ENCODE measurements around the gene STK25.

Gene STK25

DNA sequence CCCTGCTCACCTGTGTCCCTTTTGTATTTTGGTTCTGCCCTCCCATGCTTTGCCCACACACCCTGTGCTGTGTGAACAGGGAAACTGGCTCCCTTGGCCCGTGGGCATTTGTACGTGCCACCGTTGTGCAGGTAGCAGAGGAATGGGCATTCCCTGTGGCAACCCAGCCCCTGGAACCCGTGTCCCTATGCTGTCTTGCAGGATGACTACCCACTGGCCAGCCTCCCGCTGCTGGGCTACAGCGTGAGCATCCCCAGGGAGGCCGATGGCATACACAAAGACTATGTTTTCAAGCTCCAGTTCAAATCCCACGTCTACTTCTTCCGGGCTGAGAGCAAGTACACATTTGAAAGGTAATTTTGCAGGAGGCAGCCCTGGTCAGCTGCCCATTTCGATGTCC is 15.3 kb downstream of the STK25 start:
- DNase-seq (ENCODE audit: low spot score) = no peak

DNA sequence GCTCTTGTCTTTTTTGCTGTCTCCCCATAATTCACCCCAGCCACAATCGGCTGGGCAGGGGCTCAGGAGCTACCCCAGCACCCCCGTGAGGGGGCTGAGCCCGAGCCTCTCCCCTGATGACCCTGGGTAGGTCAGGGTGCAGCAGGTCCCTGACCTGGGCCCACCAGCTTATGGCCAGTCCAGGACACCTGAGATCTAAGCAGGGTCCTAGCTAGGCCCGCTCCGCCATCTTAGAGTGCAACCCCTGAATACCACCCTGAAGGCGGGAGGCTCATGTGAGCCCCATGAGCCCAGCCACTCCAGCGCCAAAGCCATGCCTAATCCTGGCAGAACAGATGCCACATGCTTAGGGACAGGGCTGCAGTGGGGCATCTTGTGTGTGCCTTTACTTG is 16.2 kb downstream of the STK25 start:
- no peak for DNase-seq (ENCODE audit: low spot score)

DNA sequence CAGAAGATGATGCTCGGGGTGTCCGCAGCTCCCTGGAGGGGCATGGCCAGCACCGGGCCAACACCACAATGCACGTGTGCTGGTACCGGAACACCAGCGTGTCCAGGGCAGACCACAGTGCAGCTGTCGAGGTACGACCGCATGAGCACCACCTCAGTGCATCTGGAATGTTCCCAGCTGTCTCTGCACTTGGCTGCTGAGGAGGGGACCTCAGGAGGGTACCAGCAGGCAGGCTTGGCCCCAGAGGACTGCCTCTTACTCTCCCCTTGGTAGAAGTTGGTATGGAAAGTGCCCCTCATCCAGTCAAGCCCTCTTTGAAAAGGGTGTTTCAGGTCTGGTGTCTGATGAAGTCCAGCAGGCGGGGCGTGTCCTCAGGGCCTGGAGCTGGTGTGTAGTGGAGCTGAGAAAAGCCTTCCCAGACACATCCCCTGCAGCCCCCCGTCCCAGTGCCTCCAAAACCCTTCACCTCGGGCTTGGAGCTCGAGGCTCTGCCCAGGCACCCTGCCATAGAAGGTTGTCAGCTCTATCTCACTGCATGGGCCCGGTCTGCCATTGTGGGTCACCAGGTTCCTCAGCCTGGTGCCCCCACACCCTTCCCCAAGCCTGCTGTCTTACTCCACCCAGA is 16.7 kb downstream of the STK25 start:
- DNase-seq (ENCODE audit: low spot score) = no peak

DNA sequence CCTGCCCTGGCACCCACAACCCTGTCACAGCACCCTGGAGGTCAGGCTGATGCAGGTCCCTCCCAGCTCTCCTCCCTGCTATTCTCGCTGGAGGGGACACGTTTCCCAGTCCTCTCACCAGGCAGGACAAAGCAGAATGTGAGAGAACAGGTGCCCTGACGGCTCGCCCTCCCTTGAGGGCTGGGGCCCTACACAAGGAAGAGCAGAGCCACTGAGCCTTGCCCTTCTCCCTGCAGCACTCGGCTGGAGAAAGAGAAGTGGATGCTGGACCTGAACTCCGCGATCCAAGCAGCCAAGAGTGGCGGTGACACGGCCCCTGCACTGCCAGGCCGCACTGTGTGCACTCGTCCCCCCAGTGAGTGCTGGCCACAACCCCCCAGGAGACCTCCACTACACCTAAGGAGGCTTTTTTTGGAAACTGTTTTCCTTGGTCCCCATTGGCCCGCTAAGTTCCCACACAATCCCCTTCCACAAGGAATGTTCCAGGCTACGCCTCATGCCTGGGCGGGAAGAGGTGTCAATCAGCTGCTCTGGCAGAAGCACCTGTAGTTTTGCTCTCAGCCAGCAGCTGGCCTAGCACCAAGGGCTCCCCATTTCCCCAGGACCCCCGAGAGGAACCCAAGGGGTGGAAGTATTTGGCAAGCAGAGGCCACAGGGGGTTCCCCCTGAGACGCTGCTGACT is 17.4 kb downstream of the STK25 start:
- DNase-seq (ENCODE audit: low spot score) = no peak

DNA sequence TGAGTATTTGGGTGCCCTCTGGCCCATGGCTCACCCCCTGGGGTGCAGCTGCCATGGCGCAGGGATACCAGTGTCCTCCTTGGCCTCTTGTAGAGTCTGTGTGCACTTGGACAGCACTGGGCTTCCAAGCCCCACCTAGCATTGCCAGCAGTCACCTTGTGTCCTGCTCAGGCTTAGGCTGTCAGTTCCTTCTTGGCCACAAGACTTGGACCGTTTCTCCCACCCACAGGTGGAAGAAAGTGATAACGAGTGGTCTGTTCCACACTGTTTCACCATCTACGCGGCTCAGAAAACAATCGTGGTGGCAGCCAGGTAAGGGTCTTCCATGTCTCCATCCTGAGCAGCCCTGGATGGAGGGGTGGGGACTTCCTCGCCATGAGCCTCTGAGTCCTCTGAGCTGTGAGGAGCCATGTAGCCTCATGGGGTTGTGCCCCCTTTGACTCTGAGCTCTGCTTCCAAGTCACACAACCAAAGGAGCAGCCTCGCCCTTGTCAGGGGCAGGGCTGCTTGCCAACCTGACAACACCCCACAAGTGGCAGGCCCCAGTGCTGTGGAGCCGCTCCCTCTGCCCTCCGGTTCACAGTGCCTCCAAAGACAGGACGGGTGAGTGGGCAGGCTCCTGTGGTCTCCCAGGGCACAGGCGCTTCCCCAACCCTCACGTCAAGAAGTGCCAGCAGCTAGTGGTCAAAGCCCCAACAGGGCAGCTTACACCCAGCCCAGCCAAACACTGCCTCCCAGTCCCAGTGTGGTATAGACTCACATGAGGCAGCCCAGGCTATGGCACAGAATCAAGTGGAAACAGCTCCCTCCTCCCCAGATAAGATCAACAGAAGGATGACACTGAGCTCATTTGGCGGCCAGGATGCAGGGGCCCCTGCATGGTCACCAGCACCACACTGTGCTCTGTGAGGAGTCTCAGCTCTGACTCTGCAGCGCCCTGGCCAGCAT is 18.4 kb downstream of the STK25 start:
- DNase-seq (ENCODE audit: low spot score) = no peak

DNA sequence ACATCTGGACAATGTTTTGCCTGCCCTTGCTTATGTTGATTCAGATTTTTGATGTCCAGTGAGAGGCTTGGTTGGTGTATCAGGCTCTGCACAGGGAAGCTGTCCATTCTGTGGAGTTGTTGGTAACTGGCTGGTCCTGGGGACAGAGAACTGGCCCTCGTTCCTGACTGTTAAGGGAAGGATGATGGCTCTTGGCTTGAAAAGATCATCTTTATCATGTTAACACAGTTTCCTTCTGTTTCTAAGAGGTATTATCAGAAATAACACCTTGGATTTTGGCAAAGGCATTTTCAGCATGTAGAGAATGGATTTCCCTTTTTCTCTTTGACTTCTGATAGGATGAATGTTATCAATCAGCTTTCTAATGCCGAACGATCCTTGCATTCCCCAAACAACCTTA is 19.3 kb downstream of the STK25 start:
- no peak for DNase-seq (ENCODE audit: low spot score)

DNA sequence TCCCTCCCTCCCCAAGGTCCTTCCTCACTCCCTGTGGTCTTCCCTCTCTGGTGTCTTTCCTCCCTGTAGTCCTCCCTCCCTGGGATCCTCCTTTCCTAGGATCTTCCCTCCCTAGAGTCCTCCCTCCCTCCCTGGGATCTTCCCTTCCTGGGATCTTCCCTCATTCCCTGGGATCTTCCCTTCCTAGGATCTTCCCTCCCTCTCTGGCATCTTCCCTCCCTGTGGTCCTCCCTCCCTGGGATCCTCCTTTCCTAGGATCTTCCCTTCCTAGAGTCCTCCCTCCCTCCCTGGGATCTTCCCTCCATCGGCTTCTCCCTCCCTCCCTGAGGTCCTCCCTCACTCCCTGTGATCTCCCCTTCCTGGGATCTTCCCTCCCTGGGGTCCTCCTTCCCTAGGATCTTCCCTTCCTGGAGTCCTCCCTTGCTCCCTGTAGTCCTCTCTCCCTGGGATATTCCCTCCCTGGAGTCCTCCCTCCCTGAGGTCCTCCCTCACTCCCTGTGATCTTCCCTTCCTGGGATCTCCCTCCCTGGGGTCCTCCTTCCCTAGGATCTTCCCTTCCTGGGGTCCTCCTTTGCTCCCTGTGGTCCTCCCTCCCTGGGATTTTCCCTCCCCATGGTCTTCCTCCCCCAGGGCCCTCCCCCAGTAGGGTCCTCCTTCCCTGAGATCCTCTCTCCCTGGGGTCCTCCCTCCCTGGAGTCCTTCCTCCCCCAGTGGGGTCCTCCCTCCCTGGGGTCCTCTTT is 23.0 kb downstream of the STK25 start:
- no peak for DNase-seq (ENCODE audit: low spot score)

DNA sequence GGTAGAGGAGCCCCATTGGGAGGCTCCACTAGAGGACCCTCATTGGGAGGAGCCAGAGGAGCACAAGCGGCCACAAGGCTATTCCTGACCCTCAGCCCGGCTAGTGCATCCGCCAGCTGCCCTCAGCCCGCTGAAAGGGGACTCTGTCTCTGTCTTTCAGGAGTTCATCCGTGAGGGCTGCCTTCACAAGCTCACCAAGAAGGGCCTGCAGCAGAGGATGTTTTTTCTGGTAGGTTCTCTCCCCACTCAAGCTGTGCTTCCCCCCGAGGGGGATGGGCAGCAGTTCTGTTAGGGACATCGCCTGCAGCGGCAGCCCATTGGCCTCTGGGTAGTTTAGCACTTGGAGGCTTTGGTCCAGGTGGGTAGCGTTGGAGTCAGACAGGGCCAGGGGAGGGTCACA is 25.1 kb downstream of the STK25 start:
- DNase-seq (ENCODE audit: low spot score) = no peak

DNA sequence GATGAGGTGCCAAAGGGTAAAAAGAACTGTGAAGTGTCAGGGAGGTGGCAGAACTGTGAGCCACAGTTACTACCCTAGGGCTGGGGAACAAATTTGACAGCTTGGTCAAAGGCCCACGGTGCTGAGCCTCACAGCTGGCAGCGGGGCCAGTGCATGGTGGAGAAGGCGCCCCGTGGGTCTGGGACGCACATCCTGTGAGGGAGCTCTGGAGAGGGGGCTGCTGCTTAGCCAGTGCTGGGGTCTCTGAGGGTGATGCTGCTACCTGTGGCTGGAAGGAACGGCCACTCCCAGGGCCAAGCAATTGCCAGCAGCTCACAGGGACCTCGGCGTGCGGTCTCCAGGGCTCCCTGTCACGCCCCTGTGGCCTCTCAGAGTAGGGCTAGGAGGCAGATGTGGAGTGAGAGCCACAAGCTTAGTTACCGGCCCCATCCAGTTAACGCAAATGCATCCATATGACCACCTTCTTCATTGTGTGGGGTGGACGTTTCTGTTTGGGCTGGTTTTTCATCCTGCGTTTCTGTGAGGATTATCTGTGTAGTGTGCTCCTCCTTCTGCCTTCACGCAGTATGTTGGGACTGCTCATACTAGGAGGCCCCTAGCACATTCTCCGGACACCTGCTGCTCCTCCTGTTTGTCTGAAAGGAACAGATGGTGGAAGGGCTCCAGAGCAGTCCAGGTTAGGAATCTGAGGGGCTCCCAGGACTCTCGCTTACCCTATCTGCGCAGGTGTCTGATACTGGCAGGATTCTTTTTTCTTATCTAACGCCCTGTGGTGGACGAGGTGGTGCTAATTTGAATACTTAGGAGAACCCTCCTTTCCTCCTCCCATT is 26.0 kb downstream of the STK25 start:
- no peak for DNase-seq (ENCODE audit: low spot score)

DNA sequence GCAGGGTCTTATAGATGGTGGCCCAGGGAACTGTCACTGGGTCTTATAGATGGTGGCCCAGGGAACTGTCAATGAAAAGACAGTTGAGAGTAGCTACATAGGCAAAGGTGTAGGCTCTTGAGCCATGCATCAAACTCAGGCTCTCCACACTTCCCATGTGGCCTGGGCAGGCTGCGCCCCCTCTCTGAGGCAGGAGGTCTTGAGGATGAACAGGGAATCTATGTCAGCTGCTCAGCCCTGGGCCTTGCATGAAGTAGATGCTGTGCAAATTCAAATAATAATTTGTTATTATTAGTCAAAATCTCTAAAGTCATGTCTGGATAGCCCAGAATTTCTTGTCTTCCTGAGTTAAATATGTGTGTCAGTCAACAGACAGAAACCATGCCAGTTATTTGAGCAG is 26.7 kb downstream of the STK25 start:
- no peak for DNase-seq (ENCODE audit: low spot score)

DNA sequence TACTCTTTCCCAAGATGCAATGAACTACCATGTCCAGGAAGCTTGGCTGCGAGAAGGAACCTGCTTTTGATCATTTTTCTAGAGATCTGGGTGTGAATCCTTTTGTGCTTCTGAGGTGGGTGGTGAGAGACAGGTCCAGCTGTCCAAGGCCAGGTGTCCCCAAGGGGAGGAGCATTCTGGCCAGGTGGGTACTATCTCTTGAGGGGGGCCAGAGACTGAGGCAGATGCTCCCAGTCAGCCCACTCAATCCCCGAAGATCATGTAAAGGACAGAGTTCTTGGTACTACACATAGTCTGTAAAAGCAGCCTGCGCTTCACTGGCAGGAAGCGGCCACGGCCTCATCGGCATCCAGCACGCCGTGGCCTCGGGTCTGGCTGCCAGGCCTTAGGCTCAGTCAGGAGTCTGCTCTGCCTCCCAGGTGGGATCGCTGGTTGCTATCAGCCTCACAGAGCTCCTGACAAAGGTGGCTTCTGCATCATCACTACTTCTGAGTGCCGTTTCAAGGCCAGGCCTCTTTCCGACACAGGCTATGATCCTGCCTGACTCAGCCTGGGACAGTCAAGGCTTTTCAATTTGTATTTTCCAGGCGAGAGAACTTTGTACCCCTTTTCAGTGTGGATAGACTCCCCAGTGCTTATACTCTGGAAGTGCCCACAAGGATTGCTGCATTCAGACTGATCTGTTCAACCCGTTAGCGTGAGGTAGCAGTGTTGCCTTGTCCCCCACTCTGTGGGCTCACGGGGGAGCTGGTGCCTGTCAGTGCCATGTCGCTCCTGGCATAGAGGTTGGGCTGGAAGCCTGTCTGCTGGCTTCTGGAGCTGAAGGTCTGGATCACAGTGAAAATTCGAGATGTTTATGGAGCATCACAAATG is 29.1 kb downstream of the STK25 start:
- no peak for DNase-seq (ENCODE audit: low spot score)

DNA sequence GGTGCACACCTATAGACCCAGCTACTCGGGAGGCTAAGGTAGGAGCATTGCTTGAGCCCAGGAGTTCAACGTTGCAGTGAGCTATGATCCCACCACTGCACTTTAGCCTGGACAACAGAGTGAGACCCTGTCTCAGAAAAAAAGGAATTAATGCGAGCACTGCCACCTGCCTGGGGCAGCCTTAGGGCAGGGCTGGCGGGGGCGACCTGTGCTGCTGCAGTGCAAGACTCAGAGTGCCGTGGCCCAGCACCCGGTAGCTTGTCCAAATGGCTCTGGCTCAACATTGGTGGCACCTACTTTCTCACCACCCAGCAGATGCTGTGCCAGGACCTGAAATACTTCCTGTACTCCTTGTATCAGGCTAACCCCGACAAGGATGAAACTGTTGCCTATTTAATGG is 30.2 kb downstream of the STK25 start:
- DNase-seq (ENCODE audit: low spot score) = no peak

DNA sequence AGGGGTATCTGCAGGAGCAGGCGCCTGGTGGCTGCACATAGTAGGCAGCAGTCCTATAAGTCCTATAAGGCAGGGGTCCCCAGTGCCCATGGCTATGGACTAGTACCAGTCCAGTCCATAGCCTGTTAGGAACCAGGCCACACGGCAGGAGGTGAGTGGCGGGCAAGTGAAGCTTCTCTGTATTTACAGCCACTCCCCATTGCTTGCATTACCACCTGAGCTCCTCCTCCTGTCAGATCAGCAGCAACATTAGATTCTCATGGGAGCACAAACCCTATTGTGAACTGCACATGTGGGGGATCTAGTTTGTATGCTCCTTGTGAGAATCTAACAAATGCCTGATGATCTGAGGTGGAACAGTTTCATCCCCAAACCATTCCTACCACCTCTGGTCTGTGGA is 33.1 kb downstream of the STK25 start:
- DNase-seq (ENCODE audit: low spot score) = no peak

DNA sequence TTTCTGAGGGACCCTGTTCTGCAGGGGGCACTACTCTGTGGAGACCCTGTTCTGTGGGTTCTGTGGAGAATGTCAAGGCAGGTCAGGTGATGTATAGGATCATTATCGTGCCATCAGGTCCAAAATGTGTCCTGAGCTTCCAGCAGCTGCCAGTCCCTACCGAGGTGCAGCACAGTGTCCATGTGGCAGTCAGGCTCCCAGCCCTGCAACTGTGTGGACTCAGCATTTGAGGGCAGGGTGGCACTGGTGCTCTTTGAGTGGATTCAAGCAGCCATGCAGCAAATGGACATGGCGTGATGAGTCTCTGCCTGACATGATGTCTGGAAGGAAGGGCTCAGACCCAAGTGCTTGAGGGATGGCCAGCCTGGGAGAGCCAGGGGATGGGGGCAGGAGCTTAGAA is 35.0 kb downstream of the STK25 start:
- no peak for DNase-seq (ENCODE audit: low spot score)

DNA sequence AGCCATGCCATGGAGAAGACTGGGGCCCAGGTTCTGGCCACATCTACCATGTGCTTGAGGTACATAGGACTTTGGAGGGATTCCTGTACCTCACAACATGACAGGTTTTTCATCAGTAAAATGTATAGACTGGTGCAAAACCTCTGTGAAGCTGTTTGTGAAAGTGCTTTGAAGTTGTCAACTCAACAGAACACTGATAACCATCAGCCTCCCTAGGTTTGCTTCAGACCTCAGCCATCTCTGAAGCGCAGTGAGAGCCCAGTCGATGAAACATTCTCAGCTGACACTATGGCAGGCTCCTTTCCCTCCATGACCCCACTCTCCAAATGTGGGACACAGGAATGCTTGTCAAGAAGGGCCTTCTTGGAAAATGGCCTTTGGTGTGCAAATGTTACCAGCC is 38.6 kb downstream of the STK25 start:
- no peak for DNase-seq (ENCODE audit: low spot score)

DNA sequence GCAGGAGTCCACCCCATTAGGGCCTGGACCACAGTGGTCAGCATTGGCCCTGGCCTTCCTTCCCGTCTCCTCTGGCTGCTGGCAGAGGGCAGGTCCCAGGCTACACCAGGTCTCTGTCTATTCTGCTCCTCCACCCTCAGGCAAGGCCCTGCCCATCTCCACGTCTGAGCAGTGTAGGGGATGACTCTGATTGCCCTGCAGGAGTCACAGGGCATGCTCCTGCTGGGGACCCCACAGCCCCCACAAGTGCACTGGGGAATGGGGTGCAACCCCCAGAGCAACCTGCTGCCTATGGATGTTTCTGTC is 40.0 kb downstream of the STK25 start:
- no peak for DNase-seq (ENCODE audit: low spot score)

DNA sequence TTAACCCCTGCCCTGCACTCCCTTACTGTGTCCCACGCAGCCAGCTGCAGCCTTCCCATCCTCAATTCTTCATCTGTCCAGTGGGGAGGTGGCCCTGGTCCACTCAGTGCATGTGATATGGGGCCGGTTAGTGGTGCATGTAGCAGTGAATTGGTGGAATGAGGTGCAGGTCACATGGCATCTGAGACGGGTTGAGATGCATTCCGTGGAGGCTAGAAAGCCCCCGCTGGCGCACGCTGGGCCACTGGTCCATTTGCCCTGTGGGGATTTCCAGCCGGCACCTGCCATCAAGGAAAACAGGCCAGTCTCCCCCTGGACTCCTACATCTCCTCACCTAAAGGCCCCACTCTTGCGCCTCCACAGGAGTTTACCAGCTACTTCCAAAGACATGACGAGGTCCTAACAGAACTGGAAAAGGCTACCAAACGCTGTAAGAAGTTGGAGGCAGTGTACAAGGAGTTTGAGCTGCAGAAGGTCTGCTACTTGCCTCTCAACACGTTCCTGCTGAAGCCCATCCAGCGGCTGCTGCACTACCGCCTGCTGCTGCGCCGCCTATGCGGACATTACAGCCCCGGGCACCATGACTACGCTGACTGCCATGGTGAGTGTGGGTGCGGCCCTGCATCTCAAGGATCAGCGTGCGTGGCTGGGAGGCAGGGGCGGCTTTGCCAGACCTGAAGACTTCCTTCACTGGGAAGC is 40.5 kb downstream of the STK25 start:
- no peak for DNase-seq (ENCODE audit: low spot score)

DNA sequence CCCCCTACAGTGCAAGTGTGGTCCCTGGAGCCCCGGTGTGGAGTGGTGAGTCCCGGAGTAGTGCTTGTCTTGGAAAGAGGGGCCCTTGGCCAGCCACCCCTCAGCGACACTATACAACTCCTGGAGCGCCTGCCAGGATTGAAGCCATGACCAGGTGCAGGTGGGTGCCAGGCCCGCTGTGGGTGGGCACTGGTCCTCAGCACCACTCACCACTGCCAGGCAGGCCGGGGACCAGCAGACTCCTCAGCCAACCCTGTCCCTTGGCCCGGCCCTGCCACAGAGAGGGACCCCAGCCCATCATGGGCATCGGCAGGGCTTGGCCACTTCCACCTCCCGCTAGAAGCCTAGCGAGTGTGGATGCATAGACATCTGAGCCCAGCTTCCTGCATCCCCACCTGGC is 42.2 kb downstream of the STK25 start:
- DNase-seq (ENCODE audit: low spot score) = no peak

DNA sequence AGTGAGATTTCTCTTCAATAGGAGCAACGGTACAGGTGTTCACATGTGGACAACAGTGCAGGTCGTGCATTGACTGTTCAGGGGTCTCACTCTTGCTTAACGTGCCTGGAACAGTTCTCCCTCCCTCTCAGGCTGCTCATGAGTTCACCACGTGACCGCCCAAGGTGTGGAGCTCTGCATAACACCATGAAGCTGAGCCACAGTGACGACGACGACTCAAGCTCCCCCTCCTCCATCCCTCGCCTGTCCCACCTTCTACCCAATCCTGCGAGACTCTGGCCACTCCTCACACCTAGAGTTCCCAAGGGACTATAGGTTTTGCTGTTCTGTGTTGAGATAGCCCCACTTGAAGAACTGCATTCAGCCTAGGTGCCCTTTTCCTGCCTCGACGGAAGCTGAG is 42.8 kb downstream of the STK25 start:
- DNase-seq (ENCODE audit: low spot score) = no peak
